ENCODE results near the gene FBLIM1.
"Not testable (repeated sequence)": the region's sequence is repeated elsewhere in the genome, so short reads cannot be mapped to it uniquely, and the experiment has no call there.

The FBLIM1 gene

DNA sequence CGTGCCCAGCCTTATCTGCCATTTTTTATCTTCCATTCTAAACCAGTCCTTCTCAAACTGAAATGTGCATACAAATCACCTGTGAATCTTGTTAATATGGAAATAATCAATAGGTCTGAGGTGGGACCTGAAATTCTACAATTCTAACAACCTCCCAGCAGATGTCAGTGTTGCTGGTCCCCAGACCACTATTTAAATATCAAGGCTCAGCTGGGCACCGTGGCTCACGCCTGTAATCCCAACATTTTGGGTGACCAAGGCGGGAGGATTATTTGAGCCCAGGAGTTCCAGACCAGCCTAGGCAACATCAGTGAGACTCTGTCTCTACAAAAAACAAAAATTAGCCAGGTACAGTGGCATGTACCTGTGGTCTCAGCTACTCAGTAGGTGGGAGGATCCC is 44.8 kb downstream of the FBLIM1 start:
- peaks cover 30% of the 10 kb centered on the region for H3K4me1 ChIP-seq (ENCODE audit: control insufficient read depth, insufficient read depth, low read length)
- no peak overlapping the region for H3K4me3 ChIP-seq (ENCODE audit: low read depth, low read length)
- no peak overlapping the region for H3K27ac ChIP-seq (ENCODE audit: low read depth, low read length)
- no peaks in the 10 kb centered on the region for H3K27me3 ChIP-seq (ENCODE audit: control insufficient read depth, insufficient read depth, low read length)
- H3K9me3 ChIP-seq (ENCODE audit: control insufficient read depth, insufficient read depth, low read depth, low read length): no peaks in the 10 kb centered on the region
- H3K9ac ChIP-seq (ENCODE audit: low read length): no peak overlapping the region
- H3K36me3 ChIP-seq (ENCODE audit: control insufficient read depth, insufficient read depth, low read length): no peaks in the 10 kb centered on the region

DNA sequence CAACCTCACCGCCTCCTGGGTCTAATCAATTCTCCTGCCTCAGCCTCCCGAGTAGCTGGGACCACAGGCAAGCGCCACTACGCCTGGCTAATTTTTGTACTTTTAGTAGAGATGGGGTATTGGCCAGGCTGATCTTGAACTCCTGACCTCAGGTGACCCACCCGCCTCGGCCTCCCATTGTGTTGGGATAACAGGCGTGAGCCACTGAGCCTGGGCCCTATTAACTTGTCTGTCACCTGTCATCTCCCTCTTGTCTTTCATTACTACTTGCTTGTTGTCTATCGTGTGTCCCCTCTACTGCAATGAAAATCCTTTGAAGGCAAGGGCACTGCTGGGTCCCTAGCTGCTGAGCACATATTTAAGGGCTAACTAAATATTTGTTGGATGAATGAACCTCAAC is 45.5 kb downstream of the FBLIM1 start:
- Histone ChIP-seq H3K4me3 (ENCODE audit: low read depth, low read length) (no peak overlapping the region), H3K27me3 (ENCODE audit: control insufficient read depth, insufficient read depth, low read length) (no peaks in the 10 kb centered on the region), H3K4me1 (ENCODE audit: control insufficient read depth, insufficient read depth, low read length) (peaks cover 33% of the 10 kb centered on the region), H3K9ac (ENCODE audit: low read length) (no peak overlapping the region), H3K27ac (ENCODE audit: low read depth, low read length) (no peak overlapping the region), H3K9me3 (ENCODE audit: control insufficient read depth, insufficient read depth, low read depth, low read length) (no peaks in the 10 kb centered on the region), H3K36me3 (ENCODE audit: control insufficient read depth, insufficient read depth, low read length) (no peaks in the 10 kb centered on the region)

DNA sequence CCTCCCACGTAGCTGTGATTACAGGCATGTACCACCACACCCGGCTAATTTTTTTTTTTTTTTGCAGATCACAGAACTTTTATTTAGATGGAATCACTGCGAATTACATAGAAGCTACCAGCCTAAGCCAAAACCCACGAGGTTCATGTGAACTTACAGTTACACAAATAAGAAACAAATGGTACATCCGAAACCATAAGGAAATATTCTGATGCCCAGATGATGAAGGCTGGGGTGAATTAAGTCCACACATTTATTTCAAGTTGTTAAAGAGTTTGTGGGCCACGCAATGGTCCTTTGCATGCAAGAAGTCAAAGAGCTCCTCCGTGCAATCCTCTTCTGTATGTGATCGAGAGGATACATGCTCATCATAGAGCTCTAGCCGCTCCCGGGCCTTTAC is 48.5 kb downstream of the FBLIM1 start:
- H3K4me3 ChIP-seq (ENCODE audit: low read depth, low read length): no peak overlapping the region
- no peak overlapping the region for H3K27ac ChIP-seq (ENCODE audit: low read depth, low read length)
- H3K9ac ChIP-seq (ENCODE audit: low read length): no peak overlapping the region
- H3K9me3 ChIP-seq (ENCODE audit: control insufficient read depth, insufficient read depth, low read depth, low read length): no peaks in the 10 kb centered on the region
- no peaks in the 10 kb centered on the region for H3K36me3 ChIP-seq (ENCODE audit: control insufficient read depth, insufficient read depth, low read length)
- no peaks in the 10 kb centered on the region for H3K27me3 ChIP-seq (ENCODE audit: control insufficient read depth, insufficient read depth, low read length)
- H3K4me1 ChIP-seq (ENCODE audit: control insufficient read depth, insufficient read depth, low read length): peaks cover 12% of the 10 kb centered on the region

DNA sequence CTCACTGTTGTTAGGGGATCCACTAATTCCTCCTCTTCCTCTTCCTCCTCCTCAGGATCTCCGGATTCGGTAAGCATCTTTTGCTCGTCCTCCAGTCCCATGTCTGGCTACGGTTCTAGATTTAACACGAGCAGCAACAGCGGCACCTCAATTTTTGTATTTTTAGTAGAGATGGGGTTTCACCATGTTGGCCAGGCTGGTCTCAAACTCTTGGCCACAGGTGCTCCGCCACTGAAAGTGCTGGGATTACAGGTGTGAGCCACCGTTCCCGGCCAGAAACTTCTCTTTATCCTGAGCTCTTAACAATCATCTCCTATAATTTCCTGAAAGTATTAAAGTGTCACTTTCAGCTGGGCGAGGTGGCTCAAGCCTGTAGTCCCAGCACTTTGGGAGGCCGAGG is 49.0 kb downstream of the FBLIM1 start, which contains the start of gene UQCRHL:
UQCRHL (minus strand) TSS at position 101 of the 400 bp plus-strand sequence; CDS start at position 101, 0 bp downstream.
- H3K36me3 ChIP-seq (ENCODE audit: control insufficient read depth, insufficient read depth, low read length); H3K27ac ChIP-seq (ENCODE audit: low read depth, low read length); H3K9me3 ChIP-seq (ENCODE audit: control insufficient read depth, insufficient read depth, low read depth, low read length); H3K4me3 ChIP-seq (ENCODE audit: low read depth, low read length); H3K9ac ChIP-seq (ENCODE audit: low read length); H3K27me3 ChIP-seq (ENCODE audit: control insufficient read depth, insufficient read depth, low read length): not testable (repeated sequence)
- peaks cover 12% of the 10 kb centered on the region for H3K4me1 ChIP-seq (ENCODE audit: control insufficient read depth, insufficient read depth, low read length)

DNA sequence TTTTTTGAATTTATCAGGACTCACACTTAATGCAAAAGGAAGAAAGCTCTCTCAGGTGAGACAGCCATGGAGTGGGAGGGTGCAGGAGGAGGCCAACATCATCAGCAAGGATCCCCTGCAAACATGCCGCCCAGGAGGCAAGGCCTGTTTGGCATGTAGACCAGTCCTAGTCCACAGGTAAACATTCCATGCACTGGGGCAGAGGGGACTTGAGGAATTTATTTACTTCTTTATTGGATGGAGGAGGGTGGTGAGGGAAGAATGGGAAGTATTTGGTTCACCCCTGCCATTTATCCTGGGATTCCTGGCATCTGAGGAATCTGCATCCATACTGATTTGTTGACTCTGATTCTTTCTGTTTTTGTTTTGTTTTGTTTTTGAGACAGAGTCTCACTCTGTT is 50.4 kb downstream of the FBLIM1 start:
- Histone ChIP-seq H3K4me3 (ENCODE audit: low read depth, low read length) (no peak overlapping the region), H3K27ac (ENCODE audit: low read depth, low read length) (no peak overlapping the region), H3K36me3 (ENCODE audit: control insufficient read depth, insufficient read depth, low read length) (no peaks in the 10 kb centered on the region), H3K4me1 (ENCODE audit: control insufficient read depth, insufficient read depth, low read length) (peaks cover 8% of the 10 kb centered on the region), H3K9ac (ENCODE audit: low read length) (no peak overlapping the region), H3K9me3 (ENCODE audit: control insufficient read depth, insufficient read depth, low read depth, low read length) (no peaks in the 10 kb centered on the region), H3K27me3 (ENCODE audit: control insufficient read depth, insufficient read depth, low read length) (no peaks in the 10 kb centered on the region)

DNA sequence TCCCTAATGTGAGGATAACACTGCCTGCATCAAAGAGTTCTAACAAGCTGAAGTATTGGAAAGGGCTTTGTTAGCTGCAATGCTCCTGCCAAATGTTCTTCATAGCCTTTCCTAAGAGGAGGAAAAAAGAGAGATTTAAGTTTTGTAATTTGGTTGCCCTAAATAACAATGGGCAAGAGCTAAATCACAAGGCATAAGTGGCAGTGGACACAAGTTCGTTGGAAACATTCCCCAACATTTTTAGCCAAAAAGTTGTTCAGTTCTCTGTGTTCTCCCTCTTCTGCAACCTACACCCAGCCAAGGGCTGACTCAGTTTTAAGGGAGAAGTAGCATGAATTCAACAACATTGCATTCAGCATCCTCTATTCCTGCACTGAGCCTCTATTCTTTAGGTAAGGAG is 51.5 kb downstream of the FBLIM1 start:
- H3K27ac ChIP-seq (ENCODE audit: low read depth, low read length): no peak overlapping the region
- H3K4me1 ChIP-seq (ENCODE audit: control insufficient read depth, insufficient read depth, low read length): peaks cover 8% of the 10 kb centered on the region
- no peak overlapping the region for H3K4me3 ChIP-seq (ENCODE audit: low read depth, low read length)
- H3K9me3 ChIP-seq (ENCODE audit: control insufficient read depth, insufficient read depth, low read depth, low read length): no peaks in the 10 kb centered on the region
- no peak overlapping the region for H3K9ac ChIP-seq (ENCODE audit: low read length)
- H3K36me3 ChIP-seq (ENCODE audit: control insufficient read depth, insufficient read depth, low read length): no peaks in the 10 kb centered on the region
- H3K27me3 ChIP-seq (ENCODE audit: control insufficient read depth, insufficient read depth, low read length): no peaks in the 10 kb centered on the region

DNA sequence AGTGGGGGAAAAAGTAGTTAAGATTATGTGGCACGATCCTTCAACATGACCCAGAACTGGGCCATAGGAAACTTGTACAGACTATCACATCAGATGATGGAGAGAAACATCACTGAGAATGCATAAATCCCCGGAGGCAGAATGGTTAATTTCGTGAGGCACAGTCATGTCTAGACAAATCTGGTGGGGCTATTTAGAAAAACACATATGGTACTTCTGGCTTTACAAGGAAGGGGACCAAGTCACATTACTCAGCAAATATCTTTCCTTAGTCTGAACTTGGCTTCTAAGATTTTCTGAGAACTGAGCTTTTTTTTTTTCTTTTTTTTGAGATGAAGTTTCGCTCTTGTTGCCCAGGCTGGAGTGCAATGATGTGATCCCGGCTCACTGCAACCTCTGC is 58.1 kb downstream of the FBLIM1 start:
- Histone ChIP-seq H3K4me3 (ENCODE audit: low read depth, low read length) (no peak overlapping the region), H3K9ac (ENCODE audit: low read length) (no peak overlapping the region), H3K4me1 (ENCODE audit: control insufficient read depth, insufficient read depth, low read length) (peaks cover 3% of the 10 kb centered on the region; the same call in 1 of the 2 replicates), H3K36me3 (ENCODE audit: control insufficient read depth, insufficient read depth, low read length) (no peaks in the 10 kb centered on the region), H3K9me3 (ENCODE audit: control insufficient read depth, insufficient read depth, low read depth, low read length) (no peaks in the 10 kb centered on the region), H3K27ac (ENCODE audit: low read depth, low read length) (no peak overlapping the region), H3K27me3 (ENCODE audit: control insufficient read depth, insufficient read depth, low read length) (no peaks in the 10 kb centered on the region)

DNA sequence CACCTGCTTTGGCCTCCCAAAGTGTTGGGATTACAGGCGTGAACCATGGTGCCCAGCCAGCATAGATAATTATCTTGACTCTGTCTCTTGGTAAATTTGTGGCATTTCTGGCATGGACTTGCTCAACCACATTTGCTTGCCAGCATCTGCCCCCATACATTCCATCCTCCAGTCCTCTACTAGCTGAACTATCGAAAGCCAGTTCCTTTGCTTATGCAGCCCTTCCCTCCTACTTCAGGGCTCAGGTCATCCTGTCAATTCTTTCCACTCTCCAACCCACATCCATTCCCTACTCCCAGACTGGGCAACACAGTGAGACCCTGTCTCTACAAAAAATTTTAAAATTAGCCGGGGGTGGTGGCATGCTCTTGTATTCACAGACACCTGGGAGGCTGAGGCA is 61.9 kb downstream of the FBLIM1 start:
- Histone ChIP-seq H3K9me3 (ENCODE audit: control insufficient read depth, insufficient read depth, low read depth, low read length) (no peaks in the 10 kb centered on the region), H3K27me3 (ENCODE audit: control insufficient read depth, insufficient read depth, low read length) (no peaks in the 10 kb centered on the region), H3K9ac (ENCODE audit: low read length) (no peak overlapping the region), H3K36me3 (ENCODE audit: control insufficient read depth, insufficient read depth, low read length) (no peaks in the 10 kb centered on the region), H3K4me3 (ENCODE audit: low read depth, low read length) (no peak overlapping the region), H3K4me1 (ENCODE audit: control insufficient read depth, insufficient read depth, low read length) (peaks cover 3% of the 10 kb centered on the region; the same call in 1 of the 2 replicates), H3K27ac (ENCODE audit: low read depth, low read length) (no peak overlapping the region)

DNA sequence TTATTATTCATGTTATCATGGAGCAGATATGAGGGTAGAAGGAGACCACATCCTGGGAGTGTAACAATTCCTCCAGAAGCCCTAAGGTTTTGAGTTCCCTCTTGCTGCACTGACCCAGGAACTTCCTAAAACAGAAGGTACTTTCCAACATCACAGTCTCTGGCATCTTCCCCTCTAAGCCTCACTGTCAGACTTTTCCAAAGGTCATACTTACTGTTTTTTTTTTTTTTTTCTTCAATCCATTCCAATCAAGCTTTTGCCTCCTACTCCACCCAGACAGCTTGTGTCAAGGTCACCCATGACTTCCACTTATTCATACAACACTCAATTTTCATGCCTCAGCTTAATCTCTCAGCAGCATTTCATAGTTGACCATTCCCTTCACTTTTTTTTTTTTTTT is 67.2 kb downstream of the FBLIM1 start:
- Histone ChIP-seq H3K4me1 (ENCODE audit: control insufficient read depth, insufficient read depth, low read length) (peaks cover 15% of the 10 kb centered on the region), H3K27ac (ENCODE audit: low read depth, low read length) (no peak overlapping the region), H3K9ac (ENCODE audit: low read length) (no peak overlapping the region), H3K4me3 (ENCODE audit: low read depth, low read length) (no peak overlapping the region), H3K9me3 (ENCODE audit: control insufficient read depth, insufficient read depth, low read depth, low read length) (no peaks in the 10 kb centered on the region), H3K27me3 (ENCODE audit: control insufficient read depth, insufficient read depth, low read length) (no peaks in the 10 kb centered on the region), H3K36me3 (ENCODE audit: control insufficient read depth, insufficient read depth, low read length) (no peaks in the 10 kb centered on the region)

DNA sequence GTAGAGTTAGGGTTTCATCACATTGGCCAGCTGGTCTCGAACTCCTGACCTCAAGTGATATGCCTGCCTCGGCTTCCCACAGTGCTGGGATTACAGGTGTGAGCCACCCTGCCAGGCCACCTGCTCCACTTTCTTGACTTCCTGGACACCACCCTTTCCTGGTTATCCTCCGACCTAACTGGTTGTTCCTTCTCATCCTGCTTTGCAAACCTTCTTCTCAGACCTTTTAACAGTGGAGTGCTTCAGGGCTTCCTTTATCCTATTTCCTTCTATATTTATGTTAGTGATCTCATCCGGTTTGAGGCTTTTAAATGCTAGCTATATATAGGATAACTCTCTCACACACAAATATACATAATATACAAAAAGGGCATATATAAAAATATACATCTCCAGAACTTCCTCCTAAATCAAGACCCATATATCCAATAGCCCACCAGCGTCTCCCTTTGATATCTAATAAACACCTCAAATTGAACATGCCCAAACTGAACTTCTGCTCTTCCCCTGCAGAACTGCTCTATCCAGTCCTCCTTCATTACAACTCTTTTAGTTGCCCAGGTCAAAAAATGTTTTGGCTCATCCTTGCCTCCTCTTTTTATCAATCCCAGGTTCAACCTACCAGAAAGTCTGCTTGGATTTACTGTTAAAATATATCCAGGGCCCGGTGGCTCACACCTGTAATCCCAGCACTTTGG is 68.4 kb downstream of the FBLIM1 start:
- Histone ChIP-seq H3K27ac (ENCODE audit: low read depth, low read length) (no peak overlapping the region), H3K4me1 (ENCODE audit: control insufficient read depth, insufficient read depth, low read length) (peaks cover 16% of the 10 kb centered on the region), H3K9ac (ENCODE audit: low read length) (no peak overlapping the region), H3K4me3 (ENCODE audit: low read depth, low read length) (no peak overlapping the region), H3K9me3 (ENCODE audit: control insufficient read depth, insufficient read depth, low read depth, low read length) (no peaks in the 10 kb centered on the region), H3K27me3 (ENCODE audit: control insufficient read depth, insufficient read depth, low read length) (no peaks in the 10 kb centered on the region), H3K36me3 (ENCODE audit: control insufficient read depth, insufficient read depth, low read length) (no peaks in the 10 kb centered on the region)

DNA sequence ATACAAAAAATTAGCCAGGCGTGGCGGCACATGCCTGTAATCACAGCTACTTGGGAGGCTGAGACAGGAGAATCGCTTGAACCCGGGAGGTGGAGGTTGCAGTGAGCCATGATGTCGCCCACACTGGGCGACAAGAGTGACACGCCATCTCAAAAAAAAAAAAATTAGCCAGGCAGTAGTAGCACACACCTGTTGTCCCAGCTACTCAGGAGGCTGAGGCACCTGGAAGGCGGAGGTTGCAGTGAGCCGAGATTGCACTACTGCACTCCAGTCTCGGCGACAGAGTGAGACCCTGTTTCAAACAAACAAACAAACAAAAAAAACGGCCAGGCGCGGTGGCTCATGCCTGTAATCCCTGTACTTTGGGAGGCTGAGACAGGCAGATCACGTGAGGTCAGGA is 69.0 kb downstream of the FBLIM1 start:
- H3K36me3 ChIP-seq (ENCODE audit: control insufficient read depth, insufficient read depth, low read length); H3K9ac ChIP-seq (ENCODE audit: low read length); H3K4me3 ChIP-seq (ENCODE audit: low read depth, low read length); H3K27ac ChIP-seq (ENCODE audit: low read depth, low read length); H3K9me3 ChIP-seq (ENCODE audit: control insufficient read depth, insufficient read depth, low read depth, low read length); H3K27me3 ChIP-seq (ENCODE audit: control insufficient read depth, insufficient read depth, low read length): not testable (repeated sequence)
- peaks cover 16% of the 10 kb centered on the region for H3K4me1 ChIP-seq (ENCODE audit: control insufficient read depth, insufficient read depth, low read length)

All from HUES6 (cell line).